ENCODE results near the gene CHCHD10.

CHCHD10 gene

DNA sequence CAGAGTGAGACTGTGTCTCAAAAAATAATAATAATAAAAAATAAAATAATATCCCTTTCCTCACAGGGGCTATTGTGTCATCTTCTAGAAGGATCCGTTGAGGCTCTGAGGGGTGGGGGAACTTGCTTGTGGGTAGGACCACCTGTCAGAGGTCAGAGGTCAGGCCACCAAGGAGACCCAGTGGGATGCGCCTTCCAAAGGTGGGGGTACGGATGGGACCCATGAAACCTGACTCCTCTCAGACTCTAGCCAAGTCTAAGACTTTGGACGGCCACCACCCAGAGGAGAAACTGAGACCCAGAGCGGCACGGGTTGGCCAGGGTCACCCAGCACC, 4.5 kb upstream of the CHCHD10 start:
- H2AFZ ChIP-seq (ENCODE audit: low read depth, low read length): peak overlapping the region; percentile 15
- 19% methylated on average over 4 of the region's 6 CpGs for WGBS
- peak overlapping the region in 1 of 2 experiments; percentile 80 for H3K14ac ChIP-seq (ENCODE audit: low read length in 2 of 2)

DNA sequence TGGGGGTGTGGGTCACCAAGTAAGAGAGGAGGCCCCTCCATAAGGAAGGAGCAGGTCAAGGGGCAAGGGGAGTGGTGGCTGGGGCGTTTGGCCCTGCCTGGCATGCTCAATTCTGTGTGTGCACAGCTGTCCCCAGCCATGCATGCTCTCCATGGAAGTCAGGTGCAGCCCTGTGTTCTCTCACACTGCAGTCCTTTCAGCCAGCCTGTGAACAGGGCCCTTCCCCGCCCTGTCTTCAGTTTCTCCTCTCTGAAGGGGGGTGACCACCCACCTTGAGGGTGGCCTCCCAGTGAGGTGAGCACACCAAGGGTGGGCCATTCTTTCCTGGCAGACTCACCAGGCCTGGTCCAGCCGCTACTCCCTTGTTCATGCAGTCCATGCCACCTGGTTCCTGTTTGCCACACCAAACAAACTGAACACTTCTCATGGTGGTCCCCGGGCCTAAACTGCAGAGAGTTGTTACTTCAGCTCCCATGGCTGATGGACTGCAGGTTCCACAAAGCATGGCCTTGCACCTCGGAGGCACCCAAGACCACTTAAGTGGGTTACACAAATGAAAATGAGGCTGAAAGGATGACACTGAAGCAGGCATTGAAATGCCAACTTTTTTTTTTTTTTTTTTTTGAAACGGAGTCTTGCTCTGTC, 1.7 kb upstream of the CHCHD10 start:
- Histone ChIP-seq H3K79me1 (replicated peaks; ENCODE audit: low read length, poor library complexity, severe bottlenecking) (peaks cover 3% of the 10 kb centered on the region), H3K36me3 (ENCODE audit: control insufficient read depth in 1 of 2, insufficient read depth in 2 of 2, low read depth in 1 of 2, low read length in 2 of 2) (peaks cover 0 to 15% of the 10 kb centered on the region in 2 experiments), H3K18ac (ENCODE audit: low read depth in 1 of 2, low read length in 2 of 2) (no peak overlapping the region), H2AK5ac (ENCODE audit: low read length, severe bottlenecking) (no peak overlapping the region), H3K9ac (ENCODE audit: low read length) (no peak overlapping the region), H2AFZ (ENCODE audit: low read depth, low read length) (no peak overlapping the region), H3K4me1 (ENCODE audit: control insufficient read depth, insufficient read depth, low read depth, low read length) (peaks cover 52% of the 10 kb centered on the region), H2BK15ac (ENCODE audit: low read depth, poor library complexity, severe bottlenecking) (no peak overlapping the region), H3K14ac (ENCODE audit: low read length in 2 of 2) (no peak overlapping the region), H3K4ac (ENCODE audit: low read depth in 1 of 2, low read length in 2 of 2) (no peak overlapping the region), H3K27ac (ENCODE audit: low read length, poor library complexity, severe bottlenecking) (no peak overlapping the region), H2BK120ac (ENCODE audit: low read depth, low read length) (no peak overlapping the region), H2BK5ac (ENCODE audit: low read depth, low read length, poor library complexity, severe bottlenecking) (no peak overlapping the region), H3K4me3 (ENCODE audit: insufficient read depth in 1 of 2, low read depth in 1 of 2, low read length in 2 of 2) (no peak overlapping the region), H2BK12ac (ENCODE audit: low read length in 2 of 2) (peak overlapping the region in 1 of 2 experiments; percentile 11), H3K9me3 (ENCODE audit: control insufficient read depth, low read length) (no peaks in the 10 kb centered on the region), H4K8ac (ENCODE audit: low read length) (no peak overlapping the region), H3K23ac (ENCODE audit: low read length in 2 of 2) (no peak overlapping the region), H4K91ac (ENCODE audit: low read length) (peak overlapping the region; percentile 0), H3K4me2 (ENCODE audit: low read length, poor library complexity, severe bottlenecking) (no peak overlapping the region), H3K27me3 (ENCODE audit: control insufficient read depth in 1 of 2, insufficient read depth in 1 of 2, low read length in 2 of 2) (peaks cover 0 to 12% of the 10 kb centered on the region in 2 experiments)
- DNase-seq: no peak
- WGBS: 90% methylated on average over 6 of the region's 6 CpGs

More for the DNA sequence above, 4.5 kb upstream of the CHCHD10 start:
- Histone ChIP-seq H2AK5ac (ENCODE audit: low read length, severe bottlenecking) (peak overlapping the region; percentile 78), H3K9me3 (ENCODE audit: control insufficient read depth, low read length) (no peaks in the 10 kb centered on the region), H3K4me1 (ENCODE audit: control insufficient read depth, insufficient read depth, low read depth, low read length) (peaks cover 45% of the 10 kb centered on the region), H3K27ac (ENCODE audit: low read length, poor library complexity, severe bottlenecking) (no peak overlapping the region), H3K36me3 (ENCODE audit: control insufficient read depth in 1 of 2, insufficient read depth in 2 of 2, low read depth in 1 of 2, low read length in 2 of 2) (no peaks in the 10 kb centered on the region), H3K4ac (ENCODE audit: low read depth in 1 of 2, low read length in 2 of 2) (peak overlapping the region; percentile 42 to 81), H2BK120ac (ENCODE audit: low read depth, low read length) (peak overlapping the region; percentile 88), H3K4me2 (ENCODE audit: low read length, poor library complexity, severe bottlenecking) (peak overlapping the region; percentile 57), H2BK5ac (ENCODE audit: low read depth, low read length, poor library complexity, severe bottlenecking) (no peak overlapping the region), H3K27me3 (ENCODE audit: control insufficient read depth in 1 of 2, insufficient read depth in 1 of 2, low read length in 2 of 2) (peaks cover 0 to 10% of the 10 kb centered on the region in 2 experiments), H4K91ac (ENCODE audit: low read length) (peak overlapping the region; percentile 96), H3K79me1 (replicated peaks; ENCODE audit: low read length, poor library complexity, severe bottlenecking) (peaks cover 3% of the 10 kb centered on the region), H3K9ac (ENCODE audit: low read length) (peak overlapping the region; percentile 74), H2BK12ac (ENCODE audit: low read length in 2 of 2) (peak overlapping the region in 1 of 2 experiments; percentile 95), H3K23ac (ENCODE audit: low read length in 2 of 2) (no peak overlapping the region), H4K8ac (ENCODE audit: low read length) (peak overlapping the region; percentile 92), H2BK15ac (ENCODE audit: low read depth, poor library complexity, severe bottlenecking) (peak overlapping the region; percentile 91), H3K18ac (ENCODE audit: low read depth in 1 of 2, low read length in 2 of 2) (peak overlapping the region; percentile 87 to 93), H3K4me3 (ENCODE audit: insufficient read depth in 1 of 2, low read depth in 1 of 2, low read length in 2 of 2) (peak overlapping the region in 1 of 2 experiments; percentile 65)
- DNase-seq: no peak

DNA sequence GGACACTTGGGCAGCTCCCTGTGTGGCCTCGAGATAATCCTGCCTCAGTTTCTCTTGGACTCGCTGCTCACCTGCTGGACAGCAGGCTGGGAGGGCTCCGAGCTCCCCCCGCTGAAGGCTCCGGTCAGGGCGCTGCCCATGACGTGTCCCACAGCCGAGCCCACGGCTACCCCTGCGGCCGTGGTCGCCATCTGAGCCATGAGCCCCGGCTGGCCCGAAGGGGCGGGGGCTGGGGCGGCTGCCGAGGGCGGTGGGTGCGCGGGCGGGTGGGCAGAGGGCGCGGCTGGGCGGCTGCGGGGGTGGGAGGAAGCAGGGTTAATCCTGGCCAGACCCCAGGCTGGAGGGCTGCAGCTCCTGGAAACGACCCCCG, 484 bp downstream of the CHCHD10 start:
- Histone ChIP-seq H2AFZ (ENCODE audit: low read depth, low read length) (no peak overlapping the region), H3K4me2 (ENCODE audit: low read length, poor library complexity, severe bottlenecking) (peak overlapping the region; percentile 87), H3K14ac (ENCODE audit: low read length in 2 of 2) (peak overlapping the region in 1 of 2 experiments; percentile 78), H3K18ac (ENCODE audit: low read depth in 1 of 2, low read length in 2 of 2) (peak overlapping the region; percentile 63 to 88), H3K9me3 (ENCODE audit: control insufficient read depth, low read length) (no peaks in the 10 kb centered on the region), H3K4me1 (ENCODE audit: control insufficient read depth, insufficient read depth, low read depth, low read length) (peaks cover 41% of the 10 kb centered on the region), H2AK5ac (ENCODE audit: low read length, severe bottlenecking) (no peak overlapping the region), H3K79me1 (replicated peaks; ENCODE audit: low read length, poor library complexity, severe bottlenecking) (peaks cover 3% of the 10 kb centered on the region), H3K4me3 (ENCODE audit: insufficient read depth in 1 of 2, low read depth in 1 of 2, low read length in 2 of 2) (peak overlapping the region; percentile 61 to 78), H3K27ac (ENCODE audit: low read length, poor library complexity, severe bottlenecking) (no peak overlapping the region), H3K4ac (ENCODE audit: low read depth in 1 of 2, low read length in 2 of 2) (peak overlapping the region in 1 of 2 experiments; percentile 54), H2BK5ac (ENCODE audit: low read depth, low read length, poor library complexity, severe bottlenecking) (no peak overlapping the region), H3K36me3 (ENCODE audit: control insufficient read depth in 1 of 2, insufficient read depth in 2 of 2, low read depth in 1 of 2, low read length in 2 of 2) (peaks cover 0 to 16% of the 10 kb centered on the region in 2 experiments), H3K23ac (ENCODE audit: low read length in 2 of 2) (peak overlapping the region in 1 of 2 experiments; percentile 34), H2BK12ac (ENCODE audit: low read length in 2 of 2) (peak overlapping the region in 1 of 2 experiments; percentile 11), H3K9ac (ENCODE audit: low read length) (peak overlapping the region; percentile 86), H2BK15ac (ENCODE audit: low read depth, poor library complexity, severe bottlenecking) (peak overlapping the region; percentile 37), H4K8ac (ENCODE audit: low read length) (peak overlapping the region; percentile 96), H4K91ac (ENCODE audit: low read length) (peak overlapping the region; percentile 98), H3K27me3 (ENCODE audit: control insufficient read depth in 1 of 2, insufficient read depth in 1 of 2, low read length in 2 of 2) (peaks cover 0 to 4% of the 10 kb centered on the region in 2 experiments), H2BK120ac (ENCODE audit: low read depth, low read length) (peak overlapping the region; percentile 91)
- no peak for DNase-seq
- 4% methylated on average over 15 of the region's 27 CpGs for WGBS

DNA sequence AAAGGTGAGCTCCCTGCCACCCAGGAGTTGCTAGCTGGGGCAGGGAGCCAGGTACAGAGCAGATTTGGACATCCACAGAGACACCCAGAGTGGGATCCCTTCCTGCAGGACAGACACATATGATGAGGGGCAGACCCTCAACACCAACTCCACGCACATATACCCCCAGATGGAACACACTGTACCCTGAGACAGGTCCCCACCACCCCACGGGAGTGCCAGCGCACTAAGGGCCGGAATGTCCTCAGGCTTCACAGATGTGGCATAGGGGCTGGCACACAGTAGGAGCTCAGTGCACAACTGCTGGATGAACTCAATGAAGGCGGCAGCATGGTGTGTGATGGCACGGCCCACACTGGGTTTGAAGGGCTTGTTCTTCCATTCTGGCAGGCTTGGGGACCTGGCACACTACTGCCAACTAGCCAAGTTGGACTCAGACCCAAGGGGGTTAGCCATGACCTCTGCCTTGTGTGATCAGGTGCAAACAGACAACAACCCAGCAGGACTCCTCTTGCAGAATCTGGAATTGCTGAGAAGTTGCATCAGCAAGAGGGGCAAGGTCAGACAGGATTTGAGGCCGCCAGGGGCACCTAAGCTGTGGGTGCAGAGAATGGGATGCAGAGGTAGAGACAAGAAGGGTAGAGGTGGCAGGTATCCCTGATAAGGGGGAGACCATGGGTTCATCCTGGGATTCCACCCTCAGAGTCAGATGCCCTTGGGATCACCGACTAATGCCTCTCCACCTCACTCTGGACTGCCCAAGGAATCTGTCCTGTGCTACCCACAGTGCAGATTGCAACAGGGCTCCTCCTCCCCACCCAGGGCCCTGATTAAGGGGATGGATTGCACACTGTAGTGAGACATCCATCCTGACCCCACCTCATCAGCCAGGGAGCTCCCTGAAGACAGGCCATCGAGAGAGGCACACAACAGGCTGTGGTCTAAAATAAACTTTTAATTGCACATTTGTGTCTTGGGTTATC, 2.6 kb downstream of the CHCHD10 start:
- Histone ChIP-seq H2BK12ac (ENCODE audit: low read length in 2 of 2) (no peak overlapping the region), H2BK5ac (ENCODE audit: low read depth, low read length, poor library complexity, severe bottlenecking) (no peak overlapping the region), H3K79me1 (replicated peaks; ENCODE audit: low read length, poor library complexity, severe bottlenecking) (peaks cover 3% of the 10 kb centered on the region), H2BK15ac (ENCODE audit: low read depth, poor library complexity, severe bottlenecking) (no peak overlapping the region), H3K4me3 (ENCODE audit: insufficient read depth in 1 of 2, low read depth in 1 of 2, low read length in 2 of 2) (no peak overlapping the region), H2BK120ac (ENCODE audit: low read depth, low read length) (no peak overlapping the region), H2AFZ (ENCODE audit: low read depth, low read length) (no peak overlapping the region), H4K8ac (ENCODE audit: low read length) (peak overlapping the region; percentile 40), H3K36me3 (ENCODE audit: control insufficient read depth in 1 of 2, insufficient read depth in 2 of 2, low read depth in 1 of 2, low read length in 2 of 2) (peaks cover 0 to 16% of the 10 kb centered on the region in 2 experiments), H3K27ac (ENCODE audit: low read length, poor library complexity, severe bottlenecking) (no peak overlapping the region), H3K14ac (ENCODE audit: low read length in 2 of 2) (peak overlapping the region in 1 of 2 experiments; percentile 26), H2AK5ac (ENCODE audit: low read length, severe bottlenecking) (no peak overlapping the region), H3K4me1 (ENCODE audit: control insufficient read depth, insufficient read depth, low read depth, low read length) (peaks cover 38% of the 10 kb centered on the region), H3K27me3 (ENCODE audit: control insufficient read depth in 1 of 2, insufficient read depth in 1 of 2, low read length in 2 of 2) (peaks cover 0 to 4% of the 10 kb centered on the region in 2 experiments), H4K91ac (ENCODE audit: low read length) (no peak overlapping the region), H3K4me2 (ENCODE audit: low read length, poor library complexity, severe bottlenecking) (no peak overlapping the region), H3K9ac (ENCODE audit: low read length) (no peak overlapping the region), H3K18ac (ENCODE audit: low read depth in 1 of 2, low read length in 2 of 2) (peak overlapping the region in 1 of 2 experiments; percentile 22), H3K9me3 (ENCODE audit: control insufficient read depth, low read length) (no peaks in the 10 kb centered on the region), H3K4ac (ENCODE audit: low read depth in 1 of 2, low read length in 2 of 2) (no peak overlapping the region), H3K23ac (ENCODE audit: low read length in 2 of 2) (no peak overlapping the region)
- no peak for DNase-seq
- WGBS: 98% methylated on average over 8 of the region's 9 CpGs
